ENCODE measurements around the gene FKBP3.

- TF ChIP-seq POLR2AphosphoS5 (IDR thresholded peaks at IDR 0.05; ENCODE audit: borderline replicate concordance, low read depth, low read length) (no peak), EZH2 (IDR thresholded peaks at IDR 0.05) (no peak), FOXP2 (optimal IDR thresholded peaks at IDR 0.05; ENCODE audit: control extremely low read depth, extremely low read length, insufficient read depth) (no peak)
Measured at GRCh38 chr14:45104561-45104960, 29.7 kb downstream of the FKBP3 start.

Measured in SK-N-MC (cell line).